Body of pancreas (tissue), 4 donors: Measurements from ENCODE around the gene MCTP1.

Source experiments
- CTCF ChIP-seq, 7 experiments: fragments of 450-650 bp in 4 of 7; fragments of 200-600 bp in 3 of 7; sonication (generic) in 3 of 7; IDR thresholded peaks; one replicate each; pipeline ENCODE4 v1.5.1; 2016 to 2019; ENCODE audit warnings: antibody characterized with exemption in 7 of 7
- POLR2A ChIP-seq, 3 donors: fragments of 450-650 bp; IDR thresholded peaks; one replicate each; pipeline ENCODE4 v1.6.1; 2016; ENCODE audit warnings: antibody characterized with exemption in 3 of 3, mild to moderate bottlenecking in 2 of 3

- TF ChIP-seq CTCF (IDR thresholded peaks at IDR 0.05): no peak
- TF ChIP-seq POLR2A (IDR thresholded peaks at IDR 0.05): no peak
Measured at GRCh38 chr5:95274011-95274410, 10.9 kb downstream of the MCTP1 start.
